ENCODE results near the gene ZFPM1. TPM values are rescaled to one million over a fixed set of nuclear protein-coding genes. Genes with fewer than 3 reads are reported as not detected.

ZFPM1 gene
- total RNA-seq, 1 donor from 2014 or later = 11.1 TPM

- H3K4me3 Mint-ChIP-seq = no peak overlapping the region
- no peak for DNase-seq (ENCODE audit: low read depth, low spot score)
- peaks cover 3% of the 10 kb centered on the region for H3K4me1 Mint-ChIP-seq
- H3K27me3 Mint-ChIP-seq (ENCODE audit: low read depth) = no peaks in the 10 kb centered on the region
- H3K27ac Mint-ChIP-seq (ENCODE audit: unreplicated experiment) = no peak overlapping the region
- no peak for TF ChIP-seq CTCF (conservative IDR thresholded peaks at IDR 0.05)
- no peaks in the 10 kb centered on the region for H3K36me3 Mint-ChIP-seq (ENCODE audit: low read depth)
- H3K9me3 Mint-ChIP-seq = no peaks in the 10 kb centered on the region
Measured at GRCh38 chr16:88500255-88500661, 47.2 kb downstream of the ZFPM1 start.

GRCh38 chr16:88502371-88502770 is 49.3 kb downstream of the ZFPM1 start:
- Mint-ChIP-seq H3K27me3 (ENCODE audit: low read depth) (no peaks in the 10 kb centered on the region), H3K4me3 (no peak overlapping the region), H3K36me3 (ENCODE audit: low read depth) (no peaks in the 10 kb centered on the region), H3K4me1 (peaks cover 3% of the 10 kb centered on the region), H3K27ac (ENCODE audit: unreplicated experiment) (no peak overlapping the region), H3K9me3 (no peaks in the 10 kb centered on the region)
- TF ChIP-seq CTCF (conservative IDR thresholded peaks at IDR 0.05) = no peak
- DNase-seq (ENCODE audit: low read depth, low spot score) = no peak

- Mint-ChIP-seq H3K9me3 (no peaks in the 10 kb centered on the region), H3K27me3 (ENCODE audit: low read depth) (no peaks in the 10 kb centered on the region), H3K27ac (ENCODE audit: unreplicated experiment) (no peak overlapping the region), H3K4me1 (peaks cover 3% of the 10 kb centered on the region), H3K4me3 (no peak overlapping the region), H3K36me3 (ENCODE audit: low read depth) (no peaks in the 10 kb centered on the region)
- no peak for DNase-seq (ENCODE audit: low read depth, low spot score)
- no peak for TF ChIP-seq CTCF (conservative IDR thresholded peaks at IDR 0.05)
Measured at GRCh38 chr16:88502776-88503280, 49.7 kb downstream of the ZFPM1 start.

GRCh38 chr16:88503374-88503770 is 50.3 kb downstream of the ZFPM1 start:
- DNase-seq (ENCODE audit: low read depth, low spot score) = no peak
- H3K4me3 Mint-ChIP-seq = no peak overlapping the region
- H3K9me3 Mint-ChIP-seq = no peaks in the 10 kb centered on the region
- H3K27me3 Mint-ChIP-seq (ENCODE audit: low read depth) = no peaks in the 10 kb centered on the region
- H3K27ac Mint-ChIP-seq (ENCODE audit: unreplicated experiment) = no peak overlapping the region
- H3K4me1 Mint-ChIP-seq = peaks cover 3% of the 10 kb centered on the region
- no peaks in the 10 kb centered on the region for H3K36me3 Mint-ChIP-seq (ENCODE audit: low read depth)
- TF ChIP-seq CTCF (conservative IDR thresholded peaks at IDR 0.05) = no peak

GRCh38 chr16:88503771-88504488 is 50.9 kb downstream of the ZFPM1 start:
- TF ChIP-seq CTCF (conservative IDR thresholded peaks at IDR 0.05) = no peak
- DNase-seq (ENCODE audit: low read depth, low spot score) = no peak
- H3K27ac Mint-ChIP-seq (ENCODE audit: unreplicated experiment) = no peak overlapping the region

More at GRCh38 chr16:88503771-88504488, 50.9 kb downstream of the ZFPM1 start:
- H3K4me1 Mint-ChIP-seq = peaks cover 3% of the 10 kb centered on the region
- no peaks in the 10 kb centered on the region for H3K9me3 Mint-ChIP-seq
- H3K36me3 Mint-ChIP-seq (ENCODE audit: low read depth) = no peaks in the 10 kb centered on the region
- H3K4me3 Mint-ChIP-seq = no peak overlapping the region
- no peaks in the 10 kb centered on the region for H3K27me3 Mint-ChIP-seq (ENCODE audit: low read depth)

All from neural crest cell (in vitro differentiated cells).